ELF-1 (cell line): ENCODE measurements around the gene GDI1.
A peak's percentile ranks its signal among the peaks of the same experiment; 100 is the strongest.
"Not testable (repeated sequence)": the region's sequence is repeated elsewhere in the genome, so short reads cannot be mapped to it uniquely, and the experiment has no call there.

Experiments
- DNase-seq: peaks from one replicate; pipeline ENCODE4 v3.0.0-alpha.2; 2016; ENCODE audit warnings: low read depth, low spot score

Gene GDI1

GRCh38 chrX:154436983-154437752 lies at the start of gene GDI1:
TSS of gene GDI1 (plus strand) at chrX:154437154. CDS start at chrX:154437255, 101 bp downstream.
- peak; percentile 60 for DNase-seq

- not testable (repeated sequence) for DNase-seq
Measured at GRCh38 chrX:154388094-154388493, 48.9 kb upstream of the GDI1 start.

- not testable (repeated sequence) for DNase-seq
Measured at GRCh38 chrX:154388649-154389048, 48.3 kb upstream of the GDI1 start.

GRCh38 chrX:154389812-154390747 lies 46.9 kb upstream of the GDI1 start:
- DNase-seq = not testable (repeated sequence)

- DNase-seq = not testable (repeated sequence)
Measured at GRCh38 chrX:154396363-154396762, 40.6 kb upstream of the GDI1 start.

GRCh38 chrX:154396973-154397887 lies 39.7 kb upstream of the GDI1 start:
- DNase-seq = peak; percentile 85

- DNase-seq = peak; percentile 99
Measured at GRCh38 chrX:154397888-154398667, 38.9 kb upstream of the GDI1 start, which contains the start of gene RPL10. TSS of gene RPL10 (plus strand) at chrX:154398377. CDS start at chrX:154398520, 143 bp downstream.

- DNase-seq = peak; percentile 94
Measured at GRCh38 chrX:154398668-154399526, 38.1 kb upstream of the GDI1 start.

GRCh38 chrX:154399527-154400368 lies 37.2 kb upstream of the GDI1 start:
- no peak for DNase-seq

- not testable (repeated sequence) for DNase-seq
Measured at GRCh38 chrX:154400369-154400817, 36.6 kb upstream of the GDI1 start.

- DNase-seq = peak; percentile 85
Measured at GRCh38 chrX:154401045-154401799, 35.7 kb upstream of the GDI1 start.

- peak; percentile 65 for DNase-seq
Measured at GRCh38 chrX:154401918-154402621, 34.9 kb upstream of the GDI1 start.

GRCh38 chrX:154402622-154403127 lies 34.3 kb upstream of the GDI1 start:
- DNase-seq = no peak

- DNase-seq = no peak
Measured at GRCh38 chrX:154403192-154403591, 33.8 kb upstream of the GDI1 start.

GRCh38 chrX:154403858-154404257 lies 33.1 kb upstream of the GDI1 start:
- no peak for DNase-seq

- DNase-seq = no peak
Measured at GRCh38 chrX:154404625-154405192, 32.2 kb upstream of the GDI1 start.
